GM18499 (cell line): Measurements from ENCODE around the gene MCUB.

Source experiments
- ATAC-seq: cut with Tn5 transposase; IDR thresholded peaks from one replicate; pipeline ENCODE4 v1.9.1; 2021; ENCODE audit warnings: moderate number of reproducible peaks; ENCODE audit not compliant: insufficient read depth, unreplicated experiment

The MCUB gene

GRCh38 chr4:109719604-109720003 lies 159.6 kb downstream of the MCUB start:
- no peak for ATAC-seq

- no peak for ATAC-seq
Observed at GRCh38 chr4:109721033-109721432, 161.0 kb downstream of the MCUB start.

GRCh38 chr4:109722357-109722756 lies 162.3 kb downstream of the MCUB start:
- ATAC-seq, result no peak

GRCh38 chr4:109723110-109723509 lies 163.1 kb downstream of the MCUB start:
- ATAC-seq, result no peak

GRCh38 chr4:109728385-109728784 lies 168.3 kb downstream of the MCUB start:
- ATAC-seq, result no peak

- ATAC-seq, result no peak
Observed at GRCh38 chr4:109729117-109729717, 169.2 kb downstream of the MCUB start.

GRCh38 chr4:109729718-109730618 lies 169.9 kb downstream of the MCUB start, which contains the start of gene PLA2G12A:
Gene PLA2G12A (minus strand): TSS chr4:109730070. CDS start chr4:109729809, 261 bp downstream.
- ATAC-seq, result peak; percentile 54

- ATAC-seq, result no peak
Observed at GRCh38 chr4:109730619-109731545, 170.8 kb downstream of the MCUB start.

- ATAC-seq, result no peak
Observed at GRCh38 chr4:109733728-109734127, 173.7 kb downstream of the MCUB start.

GRCh38 chr4:109735566-109736365 lies 175.7 kb downstream of the MCUB start:
- ATAC-seq, result no peak
